ENCODE results near the gene CALD1. TPM values are rescaled to one million over a fixed set of nuclear protein-coding genes. Genes with fewer than 3 reads are reported as not detected.
A peak's percentile ranks its signal among the peaks of the same experiment; 100 is the strongest.

Gene CALD1
- total RNA-seq, 1 experiment from 2014 or later = 47.9 TPM

DNA sequence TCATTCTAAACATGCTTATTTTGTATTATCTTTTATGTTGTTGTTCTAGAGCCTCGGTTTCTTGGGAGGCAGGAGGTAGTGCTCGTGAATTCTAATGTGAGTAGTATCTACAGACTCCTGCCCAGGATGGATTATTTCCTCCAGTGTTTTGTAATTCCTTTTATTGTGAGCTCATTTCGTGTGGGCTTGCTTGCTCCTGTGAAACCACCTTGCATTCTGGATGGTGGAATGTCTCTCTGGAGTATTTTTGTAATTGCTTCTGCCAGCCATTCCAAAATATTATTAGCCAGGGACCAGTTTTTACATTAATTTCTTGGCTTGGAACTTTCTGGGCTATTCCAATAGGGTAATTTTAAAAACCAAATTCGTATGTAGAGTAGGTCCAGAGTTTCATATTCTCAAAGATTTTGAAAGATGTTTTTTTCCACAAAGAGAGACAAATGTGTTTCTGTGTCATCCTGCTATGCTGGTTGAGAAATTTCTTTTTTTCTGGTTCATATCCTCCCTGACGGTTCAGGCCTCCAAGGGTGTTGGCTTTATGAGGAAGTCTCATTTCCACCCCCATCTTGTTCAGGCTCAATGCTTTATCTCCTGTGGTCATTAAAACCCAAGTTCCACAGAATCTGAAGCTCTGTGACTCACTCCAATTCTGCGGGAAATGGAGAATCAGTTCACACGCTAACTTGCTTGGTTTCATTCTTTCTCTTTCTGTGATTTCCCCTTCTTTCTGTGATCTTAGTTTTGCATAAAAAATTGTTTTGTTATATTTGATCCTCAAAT lies 41.7 kb upstream of the CALD1 start:
- Histone ChIP-seq H3K27ac (ENCODE audit: low read depth, low read length, poor library complexity, severe bottlenecking) (no peak overlapping the region), H3K4me3 (ENCODE audit: low read depth, low read length, poor library complexity, severe bottlenecking) (no peak overlapping the region), H3K27me3 (replicated peaks; ENCODE audit: insufficient read depth, low read depth, low read length, poor library complexity) (no peaks in the 10 kb centered on the region), H3K36me3 (ENCODE audit: insufficient read depth, low read length, poor library complexity, severe bottlenecking) (no peaks in the 10 kb centered on the region), H3K4me1 (ENCODE audit: insufficient read depth, low read length, poor library complexity, severe bottlenecking) (no peaks in the 10 kb centered on the region), H3K9me3 (ENCODE audit: low read depth, low read length, poor library complexity, severe bottlenecking) (no peaks in the 10 kb centered on the region)
- ChIA-PET POLR2A (ENCODE audit: low non-redundant PET) (no interaction called here), CTCF (no interaction called here)
- intact Hi-C loops (cut with micrococcal nuclease; ENCODE audit: unreplicated experiment) = no loop called here
- BruUV-seq (replicated peaks) = no TSS peak
- TF ChIP-seq, protein P1, sequence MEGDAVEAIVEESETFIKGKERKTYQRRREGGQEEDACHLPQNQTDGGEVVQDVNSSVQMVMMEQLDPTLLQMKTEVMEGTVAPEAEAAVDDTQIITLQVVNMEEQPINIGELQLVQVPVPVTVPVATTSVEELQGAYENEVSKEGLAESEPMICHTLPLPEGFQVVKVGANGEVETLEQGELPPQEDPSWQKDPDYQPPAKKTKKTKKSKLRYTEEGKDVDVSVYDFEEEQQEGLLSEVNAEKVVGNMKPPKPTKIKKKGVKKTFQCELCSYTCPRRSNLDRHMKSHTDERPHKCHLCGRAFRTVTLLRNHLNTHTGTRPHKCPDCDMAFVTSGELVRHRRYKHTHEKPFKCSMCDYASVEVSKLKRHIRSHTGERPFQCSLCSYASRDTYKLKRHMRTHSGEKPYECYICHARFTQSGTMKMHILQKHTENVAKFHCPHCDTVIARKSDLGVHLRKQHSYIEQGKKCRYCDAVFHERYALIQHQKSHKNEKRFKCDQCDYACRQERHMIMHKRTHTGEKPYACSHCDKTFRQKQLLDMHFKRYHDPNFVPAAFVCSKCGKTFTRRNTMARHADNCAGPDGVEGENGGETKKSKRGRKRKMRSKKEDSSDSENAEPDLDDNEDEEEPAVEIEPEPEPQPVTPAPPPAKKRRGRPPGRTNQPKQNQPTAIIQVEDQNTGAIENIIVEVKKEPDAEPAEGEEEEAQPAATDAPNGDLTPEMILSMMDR (conservative IDR thresholded peaks at IDR 0.05; ENCODE audit: low read depth, low read length) = no peak
- no peak for TF ChIP-seq EZH2 (IDR thresholded peaks at IDR 0.05; ENCODE audit: borderline replicate concordance, low read depth, low read length, poor library complexity, severe bottlenecking)
- peak; percentile 37 for DNase-seq (ENCODE audit: low spot score)

DNA sequence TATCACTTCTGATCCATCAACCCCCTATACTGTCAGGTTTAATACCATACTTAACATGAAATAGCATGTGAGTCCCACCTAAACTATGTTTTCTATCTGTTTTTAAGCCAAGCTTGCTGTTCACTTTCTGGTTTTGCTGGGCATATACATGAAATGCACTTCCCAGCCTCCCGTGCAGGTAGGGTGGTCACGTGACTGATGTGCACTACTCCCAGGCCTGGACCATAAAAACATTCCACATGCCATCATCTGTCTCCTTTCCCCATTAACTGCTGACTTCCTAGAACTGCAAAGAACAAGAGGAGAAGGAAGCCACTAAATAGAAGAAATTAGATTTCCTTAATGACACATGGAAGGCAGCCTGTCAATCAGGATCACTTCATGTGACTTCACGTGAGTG lies 40.1 kb upstream of the CALD1 start:
- intact Hi-C loops (cut with micrococcal nuclease; ENCODE audit: unreplicated experiment) = no loop called here
- Histone ChIP-seq H3K4me1 (ENCODE audit: insufficient read depth, low read length, poor library complexity, severe bottlenecking) (no peaks in the 10 kb centered on the region), H3K4me3 (ENCODE audit: low read depth, low read length, poor library complexity, severe bottlenecking) (no peak overlapping the region), H3K27me3 (replicated peaks; ENCODE audit: insufficient read depth, low read depth, low read length, poor library complexity) (no peaks in the 10 kb centered on the region), H3K36me3 (ENCODE audit: insufficient read depth, low read length, poor library complexity, severe bottlenecking) (no peaks in the 10 kb centered on the region), H3K27ac (ENCODE audit: low read depth, low read length, poor library complexity, severe bottlenecking) (no peak overlapping the region), H3K9me3 (ENCODE audit: low read depth, low read length, poor library complexity, severe bottlenecking) (no peaks in the 10 kb centered on the region)
- CTCF ChIA-PET = no interaction called here
- no peak for TF ChIP-seq EZH2 (IDR thresholded peaks at IDR 0.05; ENCODE audit: borderline replicate concordance, low read depth, low read length, poor library complexity, severe bottlenecking)
- TF ChIP-seq, protein P1 (conservative IDR thresholded peaks at IDR 0.05; ENCODE audit: low read depth, low read length) = no peak
- DNase-seq (ENCODE audit: low spot score) = no peak
- POLR2A ChIA-PET (ENCODE audit: low non-redundant PET) = no interaction called here
- BruUV-seq (replicated peaks) = no TSS peak

DNA sequence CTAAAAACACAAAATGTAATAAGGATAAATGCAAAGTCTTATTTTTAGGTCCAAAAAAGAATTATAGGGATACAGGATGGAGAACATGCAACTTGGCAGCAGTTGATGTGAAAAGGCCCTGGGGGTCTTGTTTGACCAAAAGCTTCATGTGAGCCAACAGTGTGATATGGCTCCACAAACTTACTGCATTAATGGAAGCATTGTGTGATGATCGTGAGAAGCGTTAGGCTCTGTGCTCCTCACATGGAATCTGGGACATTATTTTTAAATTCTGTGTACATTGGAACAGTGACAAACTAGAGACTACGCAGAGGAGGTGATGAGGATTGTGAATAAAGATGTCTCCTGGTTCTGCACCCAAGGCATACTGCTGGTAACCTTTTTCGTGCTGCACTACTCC lies 39.1 kb upstream of the CALD1 start:
- Histone ChIP-seq H3K4me3 (ENCODE audit: low read depth, low read length, poor library complexity, severe bottlenecking) (no peak overlapping the region), H3K4me1 (ENCODE audit: insufficient read depth, low read length, poor library complexity, severe bottlenecking) (no peaks in the 10 kb centered on the region), H3K27ac (ENCODE audit: low read depth, low read length, poor library complexity, severe bottlenecking) (no peak overlapping the region), H3K36me3 (ENCODE audit: insufficient read depth, low read length, poor library complexity, severe bottlenecking) (no peaks in the 10 kb centered on the region), H3K9me3 (ENCODE audit: low read depth, low read length, poor library complexity, severe bottlenecking) (no peaks in the 10 kb centered on the region), H3K27me3 (replicated peaks; ENCODE audit: insufficient read depth, low read depth, low read length, poor library complexity) (no peaks in the 10 kb centered on the region)
- ChIA-PET POLR2A (ENCODE audit: low non-redundant PET) (no interaction called here), CTCF (no interaction called here)
- TF ChIP-seq, protein P1 (conservative IDR thresholded peaks at IDR 0.05; ENCODE audit: low read depth, low read length) = no peak
- TF ChIP-seq EZH2 (IDR thresholded peaks at IDR 0.05; ENCODE audit: borderline replicate concordance, low read depth, low read length, poor library complexity, severe bottlenecking) = no peak
- no peak for DNase-seq (ENCODE audit: low spot score)
- intact Hi-C loops (cut with micrococcal nuclease; ENCODE audit: unreplicated experiment) = no loop called here
- no TSS peak for BruUV-seq (replicated peaks)
